ENCODE results near the gene ACKR3.

The ACKR3 gene

DNA sequence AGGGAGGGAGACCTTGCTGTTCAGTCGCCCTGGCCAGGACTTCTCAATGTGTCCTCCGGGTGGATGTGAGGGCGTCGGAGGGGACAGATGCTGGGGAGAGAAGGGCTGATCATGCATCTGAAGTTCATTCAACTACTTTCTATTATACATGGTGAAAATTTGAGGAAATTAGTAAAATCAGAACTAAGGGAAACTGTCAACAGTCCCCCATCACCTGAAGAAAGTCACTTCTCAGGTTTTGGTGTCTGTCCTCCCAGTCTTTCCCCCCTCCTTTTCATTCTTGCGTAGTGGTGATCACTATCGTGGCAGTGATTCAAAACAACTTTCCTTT, 17.4 kb upstream of the ACKR3 start:
- peak; percentile 54 for DNase-seq (ENCODE audit: low read depth)
- TF ChIP-seq, protein P1, sequence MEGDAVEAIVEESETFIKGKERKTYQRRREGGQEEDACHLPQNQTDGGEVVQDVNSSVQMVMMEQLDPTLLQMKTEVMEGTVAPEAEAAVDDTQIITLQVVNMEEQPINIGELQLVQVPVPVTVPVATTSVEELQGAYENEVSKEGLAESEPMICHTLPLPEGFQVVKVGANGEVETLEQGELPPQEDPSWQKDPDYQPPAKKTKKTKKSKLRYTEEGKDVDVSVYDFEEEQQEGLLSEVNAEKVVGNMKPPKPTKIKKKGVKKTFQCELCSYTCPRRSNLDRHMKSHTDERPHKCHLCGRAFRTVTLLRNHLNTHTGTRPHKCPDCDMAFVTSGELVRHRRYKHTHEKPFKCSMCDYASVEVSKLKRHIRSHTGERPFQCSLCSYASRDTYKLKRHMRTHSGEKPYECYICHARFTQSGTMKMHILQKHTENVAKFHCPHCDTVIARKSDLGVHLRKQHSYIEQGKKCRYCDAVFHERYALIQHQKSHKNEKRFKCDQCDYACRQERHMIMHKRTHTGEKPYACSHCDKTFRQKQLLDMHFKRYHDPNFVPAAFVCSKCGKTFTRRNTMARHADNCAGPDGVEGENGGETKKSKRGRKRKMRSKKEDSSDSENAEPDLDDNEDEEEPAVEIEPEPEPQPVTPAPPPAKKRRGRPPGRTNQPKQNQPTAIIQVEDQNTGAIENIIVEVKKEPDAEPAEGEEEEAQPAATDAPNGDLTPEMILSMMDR (IDR thresholded peaks at IDR 0.05; ENCODE audit: insufficient read depth, low read depth, low read length, missing control alignments) = no peak
- H3K4me3 ChIP-seq (ENCODE audit: low read depth, low read length) = no peak overlapping the region

DNA sequence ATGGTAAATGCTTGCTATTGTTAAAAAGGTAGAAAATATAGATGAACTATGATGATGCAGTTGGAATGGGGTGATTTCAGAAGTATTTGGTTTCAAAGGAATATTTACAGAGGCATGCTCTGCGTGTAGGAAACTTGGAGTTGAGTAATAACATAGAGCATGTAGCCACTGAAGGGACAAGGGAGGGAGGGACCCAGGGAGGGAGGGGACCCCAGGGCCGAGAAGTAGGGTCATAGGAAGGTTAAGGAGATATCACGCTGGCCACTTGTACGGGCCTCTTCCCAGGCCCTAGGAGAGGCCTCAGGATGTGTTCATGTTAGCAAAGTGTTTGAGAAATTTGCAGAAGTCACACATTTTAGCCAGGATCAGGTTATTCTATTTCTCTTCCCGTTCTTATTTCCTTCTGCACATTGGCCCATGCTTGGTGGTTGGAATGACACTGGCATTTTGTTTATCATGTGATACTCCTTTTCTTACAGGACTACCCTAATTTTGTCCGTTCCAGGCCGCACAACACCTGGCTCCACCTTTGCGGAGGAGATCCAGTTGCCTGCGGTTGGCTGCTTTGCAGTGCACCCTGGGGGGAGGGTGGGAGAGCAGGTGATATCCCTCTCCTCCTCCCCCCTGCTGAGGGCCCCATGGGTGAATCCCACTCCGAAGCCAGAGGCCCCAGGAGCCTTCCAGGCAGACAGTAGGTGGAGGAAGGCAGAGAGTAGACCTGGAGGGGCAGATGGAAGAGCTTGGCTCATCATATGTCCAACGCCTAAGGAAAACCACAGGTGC, 16.9 kb upstream of the ACKR3 start:
- TF ChIP-seq, protein P1 (IDR thresholded peaks at IDR 0.05; ENCODE audit: insufficient read depth, low read depth, low read length, missing control alignments) = no peak
- H3K4me3 ChIP-seq (ENCODE audit: low read depth, low read length) = no peak overlapping the region

DNA sequence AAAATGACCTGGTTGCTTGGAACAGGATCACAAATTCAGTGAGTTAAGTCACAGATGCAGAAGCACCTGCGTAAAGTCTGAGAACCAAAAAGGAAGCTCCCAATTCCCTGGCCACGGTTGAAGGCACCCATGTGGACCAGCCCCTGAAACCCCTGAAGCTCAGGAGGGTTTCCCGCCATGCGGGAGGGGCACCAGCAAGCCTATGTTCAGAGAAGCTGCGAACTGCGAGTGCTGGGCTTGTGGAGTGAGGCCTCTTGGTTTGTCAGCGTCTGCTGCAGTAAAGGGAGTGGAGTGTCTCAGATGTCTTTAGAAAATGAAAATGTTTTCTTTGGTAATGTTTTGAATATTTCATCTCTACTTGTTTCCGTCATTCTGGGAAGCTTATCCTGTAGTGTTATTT, 16.1 kb upstream of the ACKR3 start:
- no peak overlapping the region for H3K4me3 ChIP-seq (ENCODE audit: low read depth, low read length)
- DNase-seq (ENCODE audit: low read depth) = no peak
- TF ChIP-seq, protein P1 (IDR thresholded peaks at IDR 0.05; ENCODE audit: insufficient read depth, low read depth, low read length, missing control alignments) = no peak

More for the DNA sequence above, 16.9 kb upstream of the ACKR3 start:
- DNase-seq (ENCODE audit: low read depth) = no peak

DNA sequence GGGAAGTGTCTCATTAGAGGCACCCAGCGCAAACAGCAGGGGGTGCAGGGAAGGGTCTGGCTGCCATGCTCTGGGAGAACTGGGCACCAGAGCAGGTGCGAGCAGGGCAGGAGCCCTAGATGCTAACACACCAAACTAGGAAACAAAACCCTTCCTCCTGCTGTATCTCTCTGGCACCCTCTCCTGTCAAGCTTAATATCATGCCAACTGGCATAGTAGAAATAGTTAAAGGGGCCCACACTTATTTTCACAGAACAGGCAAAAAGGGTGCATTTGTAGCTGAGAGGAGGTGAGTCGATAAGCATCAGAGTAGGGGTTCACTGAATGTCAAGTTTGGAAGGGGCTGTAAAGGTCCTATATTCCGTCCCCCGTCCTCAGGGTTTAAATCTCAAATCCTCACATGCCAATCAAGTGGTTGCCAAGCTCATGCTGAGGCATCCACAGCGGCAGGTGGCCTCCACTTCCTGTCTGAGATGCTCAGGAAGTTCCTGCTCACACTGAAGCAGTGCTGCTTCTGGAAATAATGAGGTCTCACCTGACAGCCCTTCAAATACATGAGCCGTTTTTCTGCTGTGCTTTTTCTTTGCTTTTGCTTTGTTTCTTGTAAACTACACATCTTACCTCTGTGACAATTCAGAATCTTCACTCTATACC, 14.9 kb upstream of the ACKR3 start:
- H3K4me3 ChIP-seq (ENCODE audit: low read depth, low read length) = no peak overlapping the region
- DNase-seq (ENCODE audit: low read depth) = peak; percentile 53

DNA sequence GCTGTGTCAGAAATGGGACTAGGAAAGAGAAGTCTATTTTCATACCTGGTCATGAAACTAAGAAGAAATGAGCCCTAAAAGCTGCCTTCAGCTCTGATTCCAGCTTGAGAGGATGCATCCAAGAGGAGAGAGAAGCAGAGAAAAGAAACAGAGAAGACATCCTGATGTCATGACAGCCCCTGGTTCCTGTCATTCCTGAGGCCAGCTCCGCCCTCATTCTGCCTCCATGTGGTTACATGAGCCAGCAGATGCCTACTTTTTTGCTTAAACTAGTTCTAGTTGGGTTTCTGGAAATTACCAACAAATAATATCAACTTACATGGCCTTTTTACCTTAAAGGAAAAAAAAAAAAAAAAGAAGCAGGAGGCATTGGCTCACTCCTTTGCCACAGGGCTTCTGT, 14.1 kb upstream of the ACKR3 start:
- no peak for DNase-seq (ENCODE audit: low read depth)
- TF ChIP-seq, protein P1 (IDR thresholded peaks at IDR 0.05; ENCODE audit: insufficient read depth, low read depth, low read length, missing control alignments) = no peak
- no peak overlapping the region for H3K4me3 ChIP-seq (ENCODE audit: low read depth, low read length)

More for the DNA sequence above, 14.9 kb upstream of the ACKR3 start:
- TF ChIP-seq, protein P1 (IDR thresholded peaks at IDR 0.05; ENCODE audit: insufficient read depth, low read depth, low read length, missing control alignments) = no peak

DNA sequence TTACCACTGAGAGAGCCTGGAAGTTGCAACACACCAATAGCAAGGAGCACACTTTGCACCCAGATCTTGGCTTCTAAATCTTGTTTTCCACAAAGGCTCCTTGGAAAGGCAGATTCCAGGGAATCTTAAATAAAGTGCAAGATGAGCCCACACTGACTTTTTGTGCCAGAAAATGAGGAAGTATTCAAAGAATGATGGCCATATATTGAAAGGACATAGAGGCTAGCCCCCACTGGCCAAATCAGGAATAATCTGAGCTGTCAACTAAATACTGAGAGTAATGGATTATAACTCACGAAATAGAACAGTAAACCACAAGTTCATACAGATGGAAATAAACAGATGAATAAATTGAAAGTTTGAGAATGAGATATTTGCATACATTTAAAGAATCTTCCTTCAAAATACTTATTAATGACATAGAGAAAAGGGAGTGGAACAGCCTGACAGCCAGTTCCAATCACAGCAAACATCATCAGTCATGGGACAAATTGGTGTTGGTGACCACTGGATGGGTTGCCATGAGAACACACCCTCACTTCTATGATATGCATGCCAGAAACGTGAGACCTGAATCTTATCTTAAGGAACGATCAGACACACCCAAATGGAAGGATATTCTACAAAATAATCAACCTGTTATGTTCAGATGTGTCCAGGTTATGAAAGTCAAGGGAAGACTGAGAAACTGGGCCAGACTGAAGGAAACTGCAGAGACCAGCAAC, 12.2 kb upstream of the ACKR3 start:
- TF ChIP-seq, protein P1 (IDR thresholded peaks at IDR 0.05; ENCODE audit: insufficient read depth, low read depth, low read length, missing control alignments) = no peak
- H3K4me3 ChIP-seq (ENCODE audit: low read depth, low read length) = no peak overlapping the region

More for the DNA sequence above, 12.2 kb upstream of the ACKR3 start:
- DNase-seq (ENCODE audit: low read depth) = no peak

All from GM12865 (cell line).